B cell (primary cell): Measurements from ENCODE around the gene TRIOBP. TPM values are rescaled to one million over a fixed set of nuclear protein-coding genes. Genes with fewer than 3 reads are reported as not detected.

Experiments
- ATAC-seq: fragments of 200-7000 bp; cut with Tn5 transposase; one replicate; pipeline ENCODE4 v1.10.0; 2021; ENCODE audit warnings: low read depth, mild to moderate bottlenecking, moderate number of reproducible peaks, moderate library complexity
- CTCF ChIA-PET: fragments of 350-600 bp; sonication (Branson Sonifier 250); formaldehyde crosslinking; loops from one replicate; lab custom pipeline; 2021; ENCODE audit warnings: antibody characterized with exemption, inconsistent platforms; lab: Charles Lee
- POLR2A ChIA-PET: fragments of 350-600 bp; sonication (Branson Sonifier 250); formaldehyde crosslinking; loops from one replicate; lab custom pipeline; 2021; ENCODE audit warnings: antibody characterized with exemption; lab: Charles Lee
- DNase-seq: peaks from one replicate; pipeline ENCODE4 v3.0.0; 2013
- H2AFZ ChIP-seq: 2 replicates; pipeline ENCODE4 v1.6.1; 2012; ENCODE audit warnings: mild to moderate bottlenecking, low read depth, low read length; ENCODE audit not compliant: insufficient read depth, poor library complexity, severe bottlenecking
- H3K27ac ChIP-seq, 2 donors: 1 replicate in 1 of 2; 2 replicates in 1 of 2; pipeline ENCODE4 v1.5.1; 2012 to 2013; ENCODE audit warnings: low read length in 2 of 2, mild to moderate bottlenecking in 2 of 2, moderate library complexity in 1 of 2
- H3K27me3 ChIP-seq, 4 experiments: fragments of 200-600 bp in 1 of 4; sonication (generic) in 1 of 4; replicated peaks in 1 of 4; 1 replicate in 2 of 4; 2 replicates in 2 of 4; pipeline versions ENCODE4 v1.6.1 to v1.7.0; 2013 to 2016; ENCODE audit warnings: low read length in 3 of 4, mild to moderate bottlenecking in 2 of 4, mixed read lengths in 1 of 4, moderate library complexity in 1 of 4; ENCODE audit not compliant: insufficient read depth in 4 of 4, control insufficient read depth in 3 of 4; ENCODE audit errors: control extremely low read depth in 1 of 4
- H3K36me3 ChIP-seq, 2 experiments: replicated peaks in 1 of 2; 1 replicate in 1 of 2; 2 replicates in 1 of 2; pipeline versions ENCODE4 v1.6.1 to v1.7.1; 2013; ENCODE audit warnings: low read length in 1 of 2; ENCODE audit not compliant: insufficient read depth in 2 of 2, control insufficient read depth in 1 of 2; ENCODE audit errors: control extremely low read depth in 1 of 2, extremely low read depth in 1 of 2
- H3K4me1 ChIP-seq, 2 donors: fragments of 200-600 bp in 1 of 2; sonication (generic) in 1 of 2; 1 replicate in 1 of 2; 2 replicates in 1 of 2; pipeline versions ENCODE4 v1.5.1 to v1.6.1; 2013 to 2017; ENCODE audit warnings: low read length in 2 of 2; ENCODE audit not compliant: control insufficient read depth in 2 of 2, insufficient read depth in 2 of 2
- H3K4me2 ChIP-seq: replicated peaks from 2 replicates; pipeline ENCODE3; 2012; ENCODE audit warnings: mild to moderate bottlenecking, low read depth, low read length; ENCODE audit not compliant: poor library complexity, severe bottlenecking
- H3K4me3 ChIP-seq, 5 experiments: fragments of 200-600 bp in 1 of 5; sonication (generic) in 1 of 5; 1 replicate in 3 of 5; 2 replicates in 2 of 5; pipeline versions ENCODE4 v1.5.1 to v1.7.0; 2011 to 2016; ENCODE audit warnings: low read length in 4 of 5, mild to moderate bottlenecking in 4 of 5, low read depth in 2 of 5, control low read depth in 1 of 5, moderate library complexity in 1 of 5; ENCODE audit not compliant: insufficient read depth in 1 of 5; ENCODE audit errors: control extremely low read depth in 1 of 5, extremely low read depth in 1 of 5
- H3K79me2 ChIP-seq: fragments of 200-600 bp; sonication (generic); one replicate; pipeline ENCODE4 v1.6.0; 2016; ENCODE audit warnings: low read length; ENCODE audit not compliant: control insufficient read depth, insufficient read depth
- H3K9ac ChIP-seq: fragments of 200-600 bp; sonication (generic); 2 replicates; pipeline ENCODE4 v1.6.1; 2017; ENCODE audit warnings: mild to moderate bottlenecking, low read length, moderate library complexity
- H3K9me3 ChIP-seq, 3 donors: one replicate each; pipeline versions ENCODE4 v1.6.1 to v1.7.1; 2013; ENCODE audit warnings: low read length in 2 of 3; ENCODE audit not compliant: control insufficient read depth in 2 of 3, insufficient read depth in 1 of 3; ENCODE audit errors: control extremely low read depth in 1 of 3
- H4K20me1 ChIP-seq: 2 replicates; pipeline ENCODE4 v1.6.0; 2012; ENCODE audit warnings: mild to moderate bottlenecking, low read length; ENCODE audit not compliant: insufficient read depth, control insufficient read depth, poor library complexity, severe bottlenecking
- H3K27ac Mint-ChIP-seq: one replicate; pipeline ENCODE4 v1.8.0; 2021; ENCODE audit warnings: mixed read lengths
- H3K27me3 Mint-ChIP-seq: one replicate; pipeline ENCODE4 v1.8.0; 2021; ENCODE audit warnings: mixed read lengths
- H3K4me1 Mint-ChIP-seq: one replicate; pipeline ENCODE4 v1.8.0; 2021; ENCODE audit warnings: mixed read lengths
- H3K4me3 Mint-ChIP-seq: one replicate; pipeline ENCODE4 v1.8.0; 2021; ENCODE audit warnings: mixed read lengths
- H3K9me3 Mint-ChIP-seq: one replicate; pipeline ENCODE4 v1.8.0; 2022; ENCODE audit warnings: mixed read lengths; ENCODE audit not compliant: insufficient read depth
- EZH2 ChIP-seq: IDR thresholded peaks from 2 replicates; pipeline ENCODE4 v1.6.1; 2012; ENCODE audit warnings: borderline replicate concordance, low read depth, mild to moderate bottlenecking, moderate library complexity, low read length; ENCODE audit not compliant: insufficient read depth, poor library complexity, severe bottlenecking
- WGBS: methylation state at CpG from one replicate; pipeline ENCODE4 v1.1.5; 2013; ENCODE audit warnings: missing lambda C conversion rate; ENCODE audit not compliant: insufficient coverage; 5-methylcytosine and 5-hydroxymethylcytosine counted together
- intact Hi-C: fragments of 100-400 bp; cut with micrococcal nuclease; formaldehyde crosslinking; loops from one replicate; pipeline ENCODE4 v1.10.0; 2022
- polyA plus RNA-seq: library from polyadenylated mRNA; depleted of rRNA; stranded (reverse); fragments of >200 nt; gene quantifications from 2 replicates; pipeline ENCODE4 v1.2.3, GENCODE V29; 2012
- total RNA-seq, 2 donors: library from RNA; stranded (reverse); fragments of 120-200 nt in 1 of 2; gene quantifications; 1 replicate in 1 of 2; 2 replicates in 1 of 2; pipeline versions ENCODE4 v1.2.3 to v1.2.4, GENCODE V29; 2013 to 2022
- TF ChIP-seq, protein P1 (sequence below): fragments of 200-600 bp; IDR thresholded peaks from one replicate; pipeline ENCODE4 v1.8.0; 2022; ENCODE audit warnings: antibody characterized with exemption, mild to moderate bottlenecking

The TRIOBP gene
- total and polyA plus RNA-seq, 2 donors (not counting 1 experiment from before 2014, with no cell fraction given): 26.8 to 47.5 TPM

DNA sequence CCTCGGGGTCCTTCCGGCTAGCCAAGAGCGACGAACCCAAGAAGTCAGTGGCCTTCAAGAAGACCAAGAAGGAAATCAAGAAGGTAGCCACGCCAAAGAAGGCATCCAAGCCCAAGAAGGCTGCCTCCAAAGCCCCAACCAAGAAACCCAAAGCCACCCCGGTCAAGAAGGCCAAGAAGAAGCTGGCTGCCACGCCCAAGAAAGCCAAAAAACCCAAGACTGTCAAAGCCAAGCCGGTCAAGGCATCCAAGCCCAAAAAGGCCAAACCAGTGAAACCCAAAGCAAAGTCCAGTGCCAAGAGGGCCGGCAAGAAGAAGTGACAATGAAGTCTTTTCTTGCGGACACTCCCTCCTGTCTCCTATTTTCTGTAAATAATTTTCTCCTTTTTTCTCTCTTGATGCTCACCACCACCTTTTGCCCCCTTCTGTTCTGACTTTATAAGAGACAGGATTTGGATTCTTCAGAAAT lies 109.0 kb downstream of the TRIOBP start:
- no peaks in the 10 kb centered on the region for H3K9me3 Mint-ChIP-seq
- peaks cover 59 to 68% of the 10 kb centered on the region in 2 donors for H3K4me1 ChIP-seq
- peaks cover 56% of the 10 kb centered on the region for H3K27me3 Mint-ChIP-seq
- CTCF ChIA-PET: interaction anchor here (0.9 kb wide), 1 partner anchor 11 kb away, joined by 5 read pairs; no protein-coding TSS in a partner anchor
- peak overlapping the region; percentile 60 for H3K9ac ChIP-seq
- H3K9me3 ChIP-seq: peaks cover 0 to 39% (median 0%) of the 10 kb centered on the region in 3 donors
- H3K4me1 Mint-ChIP-seq: peaks cover 37% of the 10 kb centered on the region
- 36% methylated on average over 8 of the region's 10 CpGs for WGBS
- no peaks in the 10 kb centered on the region for H3K36me3 ChIP-seq
- no peak for DNase-seq
- H3K4me3 Mint-ChIP-seq: peak overlapping the region; percentile 74
- H3K27me3 ChIP-seq: peaks cover 0 to 92% (median 58%) of the 10 kb centered on the region in 4 experiments
- H3K4me3 ChIP-seq: peak overlapping the region in 1 of 5 experiments; percentile 57
- no peak for ATAC-seq
- no peak overlapping the region for H3K27ac ChIP-seq
- H4K20me1 ChIP-seq: peaks cover 5% of the 10 kb centered on the region
- no peaks in the 10 kb centered on the region for H3K79me2 ChIP-seq
- POLR2A ChIA-PET: no interaction called here
- TF ChIP-seq, protein P1, sequence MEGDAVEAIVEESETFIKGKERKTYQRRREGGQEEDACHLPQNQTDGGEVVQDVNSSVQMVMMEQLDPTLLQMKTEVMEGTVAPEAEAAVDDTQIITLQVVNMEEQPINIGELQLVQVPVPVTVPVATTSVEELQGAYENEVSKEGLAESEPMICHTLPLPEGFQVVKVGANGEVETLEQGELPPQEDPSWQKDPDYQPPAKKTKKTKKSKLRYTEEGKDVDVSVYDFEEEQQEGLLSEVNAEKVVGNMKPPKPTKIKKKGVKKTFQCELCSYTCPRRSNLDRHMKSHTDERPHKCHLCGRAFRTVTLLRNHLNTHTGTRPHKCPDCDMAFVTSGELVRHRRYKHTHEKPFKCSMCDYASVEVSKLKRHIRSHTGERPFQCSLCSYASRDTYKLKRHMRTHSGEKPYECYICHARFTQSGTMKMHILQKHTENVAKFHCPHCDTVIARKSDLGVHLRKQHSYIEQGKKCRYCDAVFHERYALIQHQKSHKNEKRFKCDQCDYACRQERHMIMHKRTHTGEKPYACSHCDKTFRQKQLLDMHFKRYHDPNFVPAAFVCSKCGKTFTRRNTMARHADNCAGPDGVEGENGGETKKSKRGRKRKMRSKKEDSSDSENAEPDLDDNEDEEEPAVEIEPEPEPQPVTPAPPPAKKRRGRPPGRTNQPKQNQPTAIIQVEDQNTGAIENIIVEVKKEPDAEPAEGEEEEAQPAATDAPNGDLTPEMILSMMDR: no peak
- no peak for TF ChIP-seq EZH2
- H3K27ac Mint-ChIP-seq: no peak overlapping the region
- no peak overlapping the region for H2AFZ ChIP-seq
- H3K4me2 ChIP-seq: peak overlapping the region; percentile 89
- intact Hi-C loops: no loop called here
